Mesenchymal stem cell (in vitro differentiated cells and primary cell): ENCODE results near the gene FTO.
A peak's percentile ranks its signal among the peaks of the same experiment; 100 is the strongest.

ENCODE experiments used
- DNase-seq: peaks from one replicate; pipeline ENCODE4 v3.0.0-alpha.2; 2013
- H2AFZ ChIP-seq: one replicate; pipeline ENCODE4 v1.6.1; 2013; ENCODE audit warnings: low read depth, mild to moderate bottlenecking, control low read depth, inconsistent platforms, low read length, moderate library complexity
- H2AK5ac ChIP-seq: 2 replicates; pipeline ENCODE4 v1.6.1; 2013; ENCODE audit warnings: low read length, moderate library complexity, mild to moderate bottlenecking, inconsistent platforms; ENCODE audit not compliant: severe bottlenecking
- H2BK120ac ChIP-seq: one replicate; pipeline ENCODE4 v1.6.1; 2013; ENCODE audit warnings: low read depth, mild to moderate bottlenecking, inconsistent platforms, low read length, moderate library complexity
- H2BK12ac ChIP-seq, 2 experiments: one replicate each; pipeline ENCODE4 v1.6.1; 2013; ENCODE audit warnings: inconsistent platforms in 2 of 2, low read length in 2 of 2, mild to moderate bottlenecking in 2 of 2, moderate library complexity in 2 of 2, control low read depth in 1 of 2
- H2BK15ac ChIP-seq: one replicate; pipeline ENCODE4 v1.6.1; 2013; ENCODE audit warnings: mild to moderate bottlenecking, low read depth, inconsistent platforms; ENCODE audit not compliant: poor library complexity, severe bottlenecking
- H2BK5ac ChIP-seq: 2 replicates; pipeline ENCODE4 v1.6.1; 2013; ENCODE audit warnings: low read depth, mild to moderate bottlenecking, low read length, control low read depth, inconsistent platforms; ENCODE audit not compliant: poor library complexity, severe bottlenecking
- H3K14ac ChIP-seq, 2 experiments: one replicate each; pipeline ENCODE4 v1.6.1; 2013; ENCODE audit warnings: inconsistent platforms in 2 of 2, low read length in 2 of 2, control low read depth in 1 of 2, mild to moderate bottlenecking in 1 of 2, moderate library complexity in 1 of 2
- H3K18ac ChIP-seq, 2 experiments: one replicate each; pipeline ENCODE4 v1.6.1; 2013; ENCODE audit warnings: inconsistent platforms in 2 of 2, low read length in 2 of 2, control low read depth in 1 of 2, low read depth in 1 of 2, mild to moderate bottlenecking in 1 of 2
- H3K23ac ChIP-seq, 2 experiments: one replicate each; pipeline ENCODE4 v1.6.1; 2013; ENCODE audit warnings: inconsistent platforms in 2 of 2, low read length in 2 of 2, mild to moderate bottlenecking in 2 of 2, moderate library complexity in 2 of 2, control low read depth in 1 of 2
- H3K27ac ChIP-seq: 2 replicates; pipeline ENCODE4 v1.5.1; 2013; ENCODE audit warnings: mild to moderate bottlenecking, moderate library complexity, low read length, control low read depth, inconsistent platforms; ENCODE audit not compliant: poor library complexity, severe bottlenecking
- H3K27me3 ChIP-seq, 2 experiments: 2 replicates each; pipeline versions ENCODE4 v1.6.1 to v1.7.0; 2013; ENCODE audit warnings: low read length in 2 of 2, mild to moderate bottlenecking in 2 of 2, moderate library complexity in 2 of 2, control low read depth in 1 of 2, inconsistent platforms in 1 of 2; ENCODE audit not compliant: control insufficient read depth in 1 of 2, insufficient read depth in 1 of 2
- H3K36me3 ChIP-seq, 2 experiments: 2 replicates each; pipeline versions ENCODE4 v1.6.1 to v1.7.0; 2013; ENCODE audit warnings: low read length in 2 of 2, control low read depth in 1 of 2, inconsistent platforms in 1 of 2, low read depth in 1 of 2, mild to moderate bottlenecking in 1 of 2; ENCODE audit not compliant: insufficient read depth in 2 of 2, control insufficient read depth in 1 of 2
- H3K4ac ChIP-seq, 2 experiments: one replicate each; pipeline ENCODE4 v1.6.1; 2013; ENCODE audit warnings: inconsistent platforms in 2 of 2, low read length in 2 of 2, mild to moderate bottlenecking in 2 of 2, moderate library complexity in 2 of 2, control low read depth in 1 of 2, low read depth in 1 of 2
- H3K4me1 ChIP-seq: 2 replicates; pipeline ENCODE4 v1.6.1; 2013; ENCODE audit warnings: low read depth, low read length, control low read depth; ENCODE audit not compliant: control insufficient read depth, insufficient read depth
- H3K4me2 ChIP-seq: 2 replicates; pipeline ENCODE4 v1.6.1; 2013; ENCODE audit warnings: low read length, mild to moderate bottlenecking, inconsistent platforms; ENCODE audit not compliant: poor library complexity, severe bottlenecking
- H3K4me3 ChIP-seq, 2 experiments: 2 replicates each; pipeline versions ENCODE4 v1.5.1 to v1.7.0; 2013; ENCODE audit warnings: low read length in 2 of 2, mild to moderate bottlenecking in 2 of 2, control low read depth in 1 of 2, low read depth in 1 of 2; ENCODE audit not compliant: insufficient read depth in 1 of 2
- H3K79me1 ChIP-seq: replicated peaks from 2 replicates; pipeline ENCODE4 v1.6.1; 2013; ENCODE audit warnings: mild to moderate bottlenecking, control low read depth, low read length, inconsistent platforms; ENCODE audit not compliant: poor library complexity, severe bottlenecking
- H3K9ac ChIP-seq: 2 replicates; pipeline ENCODE4 v1.7.0; 2013; ENCODE audit warnings: mild to moderate bottlenecking, low read length, moderate library complexity
- H3K9me3 ChIP-seq: 2 replicates; pipeline ENCODE4 v1.7.0; 2013; ENCODE audit warnings: mild to moderate bottlenecking, low read length; ENCODE audit not compliant: control insufficient read depth
- H4K8ac ChIP-seq: one replicate; pipeline ENCODE4 v1.6.1; 2013; ENCODE audit warnings: inconsistent platforms, mild to moderate bottlenecking, low read length, moderate library complexity
- H4K91ac ChIP-seq: one replicate; pipeline ENCODE4 v1.6.1; 2013; ENCODE audit warnings: mild to moderate bottlenecking, low read length, inconsistent platforms
- WGBS: methylation state at CpG from one replicate; pipeline ENCODE4 v1.1.7; 2013; ENCODE audit warnings: mixed read lengths; 5-methylcytosine and 5-hydroxymethylcytosine counted together

The FTO gene

DNA sequence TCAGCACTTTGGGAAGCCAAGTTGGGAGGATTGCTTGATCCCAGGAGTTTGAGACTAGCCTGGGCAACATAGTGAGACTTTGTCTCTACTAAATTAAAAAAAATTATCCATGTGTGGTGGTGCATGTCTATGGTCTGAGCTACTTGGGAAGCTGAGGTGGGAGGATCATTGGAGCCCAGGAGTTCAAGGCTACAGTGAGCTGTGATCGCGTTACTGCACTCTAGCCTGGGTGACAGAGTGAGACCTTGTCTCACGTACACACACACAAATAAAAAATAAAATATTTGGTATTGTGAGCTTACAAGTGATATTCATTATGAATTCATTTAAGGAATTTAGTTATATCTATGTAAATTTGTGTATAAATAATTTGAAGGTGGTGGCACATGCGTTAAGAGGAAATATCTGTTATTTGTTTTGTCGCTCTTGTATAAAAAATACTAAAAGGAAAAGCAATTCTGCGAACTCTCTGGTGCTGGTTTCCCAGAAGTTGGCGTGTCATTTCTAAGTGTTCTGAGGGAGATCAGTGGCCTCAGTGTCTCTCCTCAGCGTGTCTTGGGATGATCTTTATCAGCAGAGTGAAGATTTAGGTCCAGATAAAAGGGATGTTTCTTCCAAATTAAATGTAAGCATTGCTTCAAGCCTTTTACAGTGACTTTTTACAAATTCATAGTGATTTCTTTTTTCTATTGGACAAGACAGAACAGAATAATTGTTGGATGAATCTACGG lies 187.6 kb downstream of the FTO start:
- Histone ChIP-seq H2AK5ac (no peak overlapping the region), H3K9ac (no peak overlapping the region), H4K8ac (no peak overlapping the region), H3K79me1 (peaks cover 6% of the 10 kb centered on the region), H2AFZ (no peak overlapping the region), H3K9me3 (no peaks in the 10 kb centered on the region), H2BK5ac (no peak overlapping the region), H3K27me3 (no peaks in the 10 kb centered on the region), H4K91ac (no peak overlapping the region), H3K23ac (no peak overlapping the region), H2BK12ac (no peak overlapping the region), H3K4me1 (no peaks in the 10 kb centered on the region), H3K27ac (no peak overlapping the region), H3K14ac (no peak overlapping the region), H3K4me2 (no peak overlapping the region), H3K36me3 (peaks cover 7 to 16% of the 10 kb centered on the region in 2 experiments), H2BK15ac (no peak overlapping the region), H3K4ac (peak overlapping the region in 1 of 2 experiments; percentile 69), H3K4me3 (no peak overlapping the region), H2BK120ac (no peak overlapping the region), H3K18ac (no peak overlapping the region)
- 56% methylated on average over 6 of the region's 9 CpGs for WGBS
- no peak for DNase-seq

DNA sequence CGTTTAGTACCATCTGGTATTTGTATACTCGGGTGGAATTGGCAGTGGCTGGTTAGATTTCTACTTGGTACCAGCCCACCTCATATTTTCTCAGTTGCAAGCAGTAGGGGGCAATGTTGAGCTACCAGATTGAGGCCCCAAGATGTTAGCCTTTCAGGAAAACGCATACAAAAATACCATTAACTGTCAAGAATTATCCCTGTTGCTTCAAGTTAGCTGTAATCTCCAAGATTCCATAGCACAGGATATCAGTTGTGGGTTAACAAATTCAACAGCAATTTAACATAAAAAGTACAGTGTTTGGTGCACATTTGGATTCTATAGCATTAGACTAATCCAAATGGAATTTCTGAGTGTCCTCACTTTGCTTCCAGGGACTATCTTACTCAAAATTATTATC lies 188.2 kb downstream of the FTO start:
- Histone ChIP-seq H4K8ac (no peak overlapping the region), H3K14ac (no peak overlapping the region), H2BK5ac (no peak overlapping the region), H2BK120ac (no peak overlapping the region), H4K91ac (no peak overlapping the region), H2AFZ (no peak overlapping the region), H3K9ac (peak overlapping the region; percentile 0), H3K36me3 (peaks cover 7 to 11% of the 10 kb centered on the region in 2 experiments), H3K18ac (no peak overlapping the region), H3K4me1 (no peaks in the 10 kb centered on the region), H2AK5ac (no peak overlapping the region), H3K4me3 (no peak overlapping the region), H2BK15ac (no peak overlapping the region), H3K9me3 (no peaks in the 10 kb centered on the region), H3K23ac (no peak overlapping the region), H3K4me2 (no peak overlapping the region), H3K4ac (no peak overlapping the region), H3K79me1 (peaks cover 8% of the 10 kb centered on the region), H3K27me3 (no peaks in the 10 kb centered on the region), H2BK12ac (no peak overlapping the region), H3K27ac (no peak overlapping the region)
- DNase-seq = peak; percentile 77
- 7% methylated on average over 3 of the region's 3 CpGs for WGBS

DNA sequence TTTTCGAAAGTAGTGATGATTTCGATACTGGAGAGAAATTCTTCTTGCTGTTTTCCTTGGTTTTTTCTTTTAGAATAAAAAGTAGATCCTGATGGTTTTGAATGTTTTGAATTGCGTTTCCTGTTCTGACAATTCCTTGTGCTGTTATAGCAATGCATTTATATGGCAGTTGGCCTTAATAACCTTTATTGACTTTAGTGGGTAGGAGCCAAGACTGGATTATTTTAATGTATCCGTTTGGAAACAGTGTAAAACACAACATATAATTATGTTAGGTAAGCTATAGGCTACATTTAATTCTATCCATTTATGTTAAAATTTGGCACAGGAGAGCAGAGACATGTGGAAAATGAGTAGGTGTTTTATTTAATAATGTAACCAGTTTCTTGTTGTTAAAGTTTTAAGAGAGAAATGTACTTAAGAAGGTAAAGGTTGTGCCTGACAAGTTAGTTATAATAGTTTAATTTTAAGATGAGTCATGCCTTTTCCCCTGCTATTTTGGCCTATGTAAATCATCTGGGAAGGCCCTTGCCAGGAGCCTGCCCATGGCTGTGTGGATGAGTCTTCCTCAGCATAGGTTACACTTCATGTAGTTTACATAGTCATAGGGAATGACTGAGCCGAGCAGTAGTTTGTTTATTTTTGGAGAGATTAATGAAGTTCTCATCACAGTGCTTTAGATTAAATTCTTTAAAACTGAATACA lies 189.9 kb downstream of the FTO start:
- H3K27ac ChIP-seq = no peak overlapping the region
- H3K4me2 ChIP-seq = no peak overlapping the region
- H3K4ac ChIP-seq = no peak overlapping the region
- no peak overlapping the region for H3K18ac ChIP-seq
- H3K9me3 ChIP-seq = no peaks in the 10 kb centered on the region
- no peak overlapping the region for H2AFZ ChIP-seq
- no peak overlapping the region for H3K4me3 ChIP-seq
- peaks cover 5 to 7% of the 10 kb centered on the region in 2 experiments for H3K36me3 ChIP-seq
- peak overlapping the region; percentile 39 for H3K9ac ChIP-seq
- H2AK5ac ChIP-seq = no peak overlapping the region
- H3K27me3 ChIP-seq = no peaks in the 10 kb centered on the region
- H2BK5ac ChIP-seq = no peak overlapping the region
- no peak overlapping the region for H2BK12ac ChIP-seq
- DNase-seq = peak; percentile 76
- WGBS = 72% methylated on average over 3 of the region's 5 CpGs
- no peak overlapping the region for H2BK15ac ChIP-seq
- H2BK120ac ChIP-seq = no peak overlapping the region
- H3K79me1 ChIP-seq = peaks cover 8% of the 10 kb centered on the region
- H3K14ac ChIP-seq = no peak overlapping the region
- H4K8ac ChIP-seq = no peak overlapping the region
- H4K91ac ChIP-seq = no peak overlapping the region
- H3K23ac ChIP-seq = no peak overlapping the region
- no peaks in the 10 kb centered on the region for H3K4me1 ChIP-seq

DNA sequence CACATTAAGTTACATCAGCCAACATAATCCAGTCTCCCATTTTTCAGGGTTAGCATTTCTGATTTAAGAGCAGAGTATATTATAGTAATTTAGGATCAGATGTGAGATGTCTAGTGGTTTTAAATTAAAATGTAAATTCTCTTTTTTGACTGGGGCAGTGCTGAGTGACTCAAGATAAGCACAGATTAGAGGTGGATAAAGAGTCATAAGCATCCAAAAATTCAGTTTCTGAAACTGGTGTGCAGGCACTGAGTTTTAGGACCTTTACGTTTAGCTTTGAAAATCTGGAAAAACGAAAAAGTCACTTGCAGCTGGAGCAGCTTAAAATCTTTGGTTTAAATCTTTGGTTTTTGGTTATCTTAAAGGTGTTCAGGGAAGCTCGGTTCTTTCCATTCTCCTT lies 190.7 kb downstream of the FTO start:
- Histone ChIP-seq H3K79me1 (peaks cover 9% of the 10 kb centered on the region), H2BK120ac (no peak overlapping the region), H2AK5ac (no peak overlapping the region), H3K4ac (no peak overlapping the region), H3K27me3 (no peaks in the 10 kb centered on the region), H3K18ac (no peak overlapping the region), H3K27ac (no peak overlapping the region), H2BK12ac (no peak overlapping the region), H2BK5ac (no peak overlapping the region), H3K4me2 (no peak overlapping the region), H4K91ac (no peak overlapping the region), H3K14ac (no peak overlapping the region), H2BK15ac (no peak overlapping the region), H3K9ac (peak overlapping the region; percentile 39), H3K4me1 (no peaks in the 10 kb centered on the region), H3K36me3 (no peaks in the 10 kb centered on the region), H2AFZ (no peak overlapping the region), H3K9me3 (no peaks in the 10 kb centered on the region), H3K4me3 (no peak overlapping the region), H3K23ac (no peak overlapping the region), H4K8ac (no peak overlapping the region)
- DNase-seq = no peak
- WGBS = 80% methylated on average over 1 of the region's 3 CpGs
